ENCODE measurements around the gene HSPB8.

HSPB8 gene

GRCh38 chr12:119145367-119145766 is 33.4 kb upstream of the HSPB8 start:
- TF ChIP-seq CTCF (IDR thresholded peaks at IDR 0.05; ENCODE audit: insufficient read depth, missing control alignments): no peak
- DNase-seq (ENCODE audit: insufficient read length, low spot score): no peak

GRCh38 chr12:119147847-119148448 is 30.8 kb upstream of the HSPB8 start:
- no peak for FAIRE-seq
- no peak for DNase-seq (ENCODE audit: insufficient read length, low spot score)
- no peak for TF ChIP-seq CTCF (IDR thresholded peaks at IDR 0.05; ENCODE audit: insufficient read depth, missing control alignments)

More at GRCh38 chr12:119145367-119145766, 33.4 kb upstream of the HSPB8 start:
- no peak for FAIRE-seq

- no peak for TF ChIP-seq CTCF (IDR thresholded peaks at IDR 0.05; ENCODE audit: insufficient read depth, missing control alignments)
- no peak for FAIRE-seq
- no peak for DNase-seq (ENCODE audit: insufficient read length, low spot score)
These were observed 29.5 kb upstream of the HSPB8 start for GRCh38 chr12:119149270-119149669.

- no peak for TF ChIP-seq CTCF (IDR thresholded peaks at IDR 0.05; ENCODE audit: insufficient read depth, missing control alignments)
- no peak for DNase-seq (ENCODE audit: insufficient read length, low spot score)
- no peak for FAIRE-seq
These were observed 27.2 kb upstream of the HSPB8 start for GRCh38 chr12:119151445-119152026.

- FAIRE-seq (no peak), DNase-seq (ENCODE audit: insufficient read length, low spot score) (no peak)
- TF ChIP-seq CTCF (IDR thresholded peaks at IDR 0.05; ENCODE audit: insufficient read depth, missing control alignments): no peak
These were observed 25.0 kb upstream of the HSPB8 start for GRCh38 chr12:119153477-119154434.

GRCh38 chr12:119154435-119154818 is 24.3 kb upstream of the HSPB8 start:
- FAIRE-seq: no peak
- TF ChIP-seq CTCF (IDR thresholded peaks at IDR 0.05; ENCODE audit: insufficient read depth, missing control alignments): no peak
- no peak for DNase-seq (ENCODE audit: insufficient read length, low spot score)

All from D721Med (cell line).